KMS-11 (cell line): ENCODE results near the gene NBAS.

Experiments used
- H2AFZ ChIP-seq: fragments of 200-600 bp; sonication (generic); 2 replicates; pipeline ENCODE4 v1.6.1; 2016; ENCODE audit warnings: antibody characterized with exemption, mixed run types, low read depth
- H3K27ac ChIP-seq: fragments of 200-600 bp; sonication (generic); 2 replicates; pipeline ENCODE4 v1.6.1; 2016; ENCODE audit warnings: mild to moderate bottlenecking, mixed run types
- H3K27me3 ChIP-seq: fragments of 200-600 bp; sonication (generic); 2 replicates; pipeline ENCODE4 v1.6.1; 2017; ENCODE audit warnings: mild to moderate bottlenecking, low read depth, mixed run types, moderate library complexity; ENCODE audit not compliant: insufficient read depth
- H3K36me3 ChIP-seq: fragments of 200-600 bp; sonication (generic); 2 replicates; pipeline ENCODE4 v1.6.1; 2017; ENCODE audit warnings: mild to moderate bottlenecking, mixed run types; ENCODE audit not compliant: insufficient read depth
- H3K4me1 ChIP-seq: fragments of 200-600 bp; sonication (generic); 2 replicates; pipeline ENCODE4 v1.6.1; 2016; ENCODE audit warnings: mild to moderate bottlenecking, low read depth, mixed run types; ENCODE audit not compliant: poor library complexity, severe bottlenecking
- H3K4me2 ChIP-seq: fragments of 200-600 bp; sonication (generic); 2 replicates; pipeline ENCODE4 v1.7.0; 2016; ENCODE audit warnings: mild to moderate bottlenecking, mixed run types
- H3K4me3 ChIP-seq: fragments of 200-600 bp; sonication (generic); IDR thresholded peaks from 2 replicates; pipeline ENCODE4 v1.6.1; 2017; ENCODE audit warnings: low read depth, low read length, mixed read lengths; ENCODE audit not compliant: insufficient read depth
- H3K79me2 ChIP-seq: fragments of 200-600 bp; sonication (generic); 2 replicates; pipeline ENCODE4 v1.6.1; 2016; ENCODE audit warnings: low read depth, mixed run types; ENCODE audit not compliant: insufficient read depth
- H3K9ac ChIP-seq: fragments of 200-600 bp; sonication (generic); 2 replicates; pipeline ENCODE4 v1.6.1; 2016; ENCODE audit warnings: mild to moderate bottlenecking, mixed run types
- H4K20me1 ChIP-seq: fragments of 200-600 bp; sonication (generic); 2 replicates; pipeline ENCODE4 v1.6.1; 2016; ENCODE audit warnings: mild to moderate bottlenecking, mixed run types; ENCODE audit not compliant: insufficient read depth
- TF ChIP-seq, protein P1 (sequence below): fragments of 200-600 bp; sonication (generic); conservative IDR thresholded peaks from 2 replicates; pipeline ENCODE4 v1.6.1; 2017; ENCODE audit warnings: low read depth, mild to moderate bottlenecking, antibody characterized with exemption, low read length, moderate library complexity, mixed read lengths

Gene NBAS

GRCh38 chr2:15485949-15486348, 75.2 kb downstream of the NBAS start:
- H3K4me2 ChIP-seq: no peak overlapping the region
- H4K20me1 ChIP-seq: no peaks in the 10 kb centered on the region
- no peak overlapping the region for H3K4me3 ChIP-seq
- no peaks in the 10 kb centered on the region for H3K4me1 ChIP-seq
- H3K9ac ChIP-seq: no peak overlapping the region
- no peaks in the 10 kb centered on the region for H3K27me3 ChIP-seq
- TF ChIP-seq, protein P1, sequence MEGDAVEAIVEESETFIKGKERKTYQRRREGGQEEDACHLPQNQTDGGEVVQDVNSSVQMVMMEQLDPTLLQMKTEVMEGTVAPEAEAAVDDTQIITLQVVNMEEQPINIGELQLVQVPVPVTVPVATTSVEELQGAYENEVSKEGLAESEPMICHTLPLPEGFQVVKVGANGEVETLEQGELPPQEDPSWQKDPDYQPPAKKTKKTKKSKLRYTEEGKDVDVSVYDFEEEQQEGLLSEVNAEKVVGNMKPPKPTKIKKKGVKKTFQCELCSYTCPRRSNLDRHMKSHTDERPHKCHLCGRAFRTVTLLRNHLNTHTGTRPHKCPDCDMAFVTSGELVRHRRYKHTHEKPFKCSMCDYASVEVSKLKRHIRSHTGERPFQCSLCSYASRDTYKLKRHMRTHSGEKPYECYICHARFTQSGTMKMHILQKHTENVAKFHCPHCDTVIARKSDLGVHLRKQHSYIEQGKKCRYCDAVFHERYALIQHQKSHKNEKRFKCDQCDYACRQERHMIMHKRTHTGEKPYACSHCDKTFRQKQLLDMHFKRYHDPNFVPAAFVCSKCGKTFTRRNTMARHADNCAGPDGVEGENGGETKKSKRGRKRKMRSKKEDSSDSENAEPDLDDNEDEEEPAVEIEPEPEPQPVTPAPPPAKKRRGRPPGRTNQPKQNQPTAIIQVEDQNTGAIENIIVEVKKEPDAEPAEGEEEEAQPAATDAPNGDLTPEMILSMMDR: no peak
- no peak overlapping the region for H3K27ac ChIP-seq
- H3K36me3 ChIP-seq: no peaks in the 10 kb centered on the region
- H3K79me2 ChIP-seq: no peaks in the 10 kb centered on the region
- no peak overlapping the region for H2AFZ ChIP-seq

- Histone ChIP-seq H3K4me3 (no peak overlapping the region), H3K9ac (no peak overlapping the region), H3K4me2 (no peak overlapping the region), H3K27me3 (no peaks in the 10 kb centered on the region), H3K27ac (no peak overlapping the region), H3K4me1 (no peaks in the 10 kb centered on the region), H2AFZ (no peak overlapping the region), H4K20me1 (no peaks in the 10 kb centered on the region), H3K79me2 (no peaks in the 10 kb centered on the region), H3K36me3 (no peaks in the 10 kb centered on the region)
- TF ChIP-seq, protein P1: no peak
Observed at GRCh38 chr2:15481000-15481399, 80.1 kb downstream of the NBAS start.

DNA sequence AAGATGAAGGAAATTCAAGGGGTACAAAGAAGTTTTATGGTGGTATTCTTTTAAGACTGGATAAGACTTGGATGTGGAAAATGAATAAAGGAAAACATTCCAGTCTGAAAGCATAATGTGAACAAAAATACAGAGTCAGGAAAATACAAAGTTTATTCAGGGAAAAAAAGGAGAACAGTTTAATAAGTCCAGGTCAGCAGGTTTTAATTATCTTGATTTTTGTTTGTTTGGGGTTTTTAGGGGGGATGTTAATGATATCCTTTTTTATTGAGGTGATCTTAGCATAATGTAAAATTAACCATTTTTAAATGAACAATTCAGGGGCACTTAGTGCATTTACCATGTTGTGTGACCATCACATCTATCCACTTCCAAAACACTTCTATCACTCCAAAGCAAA, 80.6 kb downstream of the NBAS start:
- Histone ChIP-seq H3K9ac (no peak overlapping the region), H2AFZ (no peak overlapping the region), H3K4me1 (no peaks in the 10 kb centered on the region), H3K27me3 (no peaks in the 10 kb centered on the region), H3K4me3 (no peak overlapping the region), H3K36me3 (no peaks in the 10 kb centered on the region), H4K20me1 (no peaks in the 10 kb centered on the region), H3K27ac (no peak overlapping the region), H3K4me2 (no peak overlapping the region), H3K79me2 (no peaks in the 10 kb centered on the region)
- TF ChIP-seq, protein P1: no peak

DNA sequence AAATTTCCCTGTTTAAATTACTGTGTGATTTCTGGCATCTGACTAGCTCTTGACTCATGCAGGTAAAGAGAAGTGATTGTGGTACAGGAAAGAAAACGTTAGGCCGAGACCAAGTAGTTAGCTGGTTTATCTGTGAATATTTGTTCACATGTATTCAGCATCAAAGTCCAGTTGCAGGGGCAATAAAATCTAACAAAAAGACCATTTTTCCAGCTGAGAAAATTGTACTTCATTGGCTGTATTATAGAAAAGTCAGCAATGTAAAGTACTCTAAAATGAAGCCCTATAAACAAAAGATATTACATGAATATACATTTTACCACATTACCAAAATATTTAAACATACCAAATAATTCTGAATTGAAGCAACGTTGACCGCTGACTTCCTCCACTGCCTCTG, 88.3 kb downstream of the NBAS start:
- Histone ChIP-seq H2AFZ (no peak overlapping the region), H3K36me3 (no peaks in the 10 kb centered on the region), H3K4me1 (no peaks in the 10 kb centered on the region), H3K4me3 (no peak overlapping the region), H3K27me3 (no peaks in the 10 kb centered on the region), H3K9ac (no peak overlapping the region), H3K79me2 (no peaks in the 10 kb centered on the region), H4K20me1 (no peaks in the 10 kb centered on the region), H3K4me2 (no peak overlapping the region), H3K27ac (no peak overlapping the region)
- TF ChIP-seq, protein P1: no peak
